Mesodermal cell (in vitro differentiated cells): ENCODE measurements around the gene TMEM63A.

Source experiments
- H3K27ac ChIP-seq: 2 replicates; pipeline ENCODE4 v1.7.0; 2013; ENCODE audit warnings: mild to moderate bottlenecking, low read depth, low read length, moderate library complexity; ENCODE audit not compliant: severe bottlenecking
- H3K36me3 ChIP-seq: 2 replicates; pipeline ENCODE4 v1.7.1; 2013; ENCODE audit warnings: mild to moderate bottlenecking, low read length, moderate library complexity; ENCODE audit not compliant: control insufficient read depth, insufficient read depth
- H3K4me1 ChIP-seq: one replicate; pipeline ENCODE4 v1.7.1; 2013; ENCODE audit warnings: mild to moderate bottlenecking, low read length; ENCODE audit not compliant: insufficient read depth, control insufficient read depth, poor library complexity, severe bottlenecking
- H3K4me3 ChIP-seq: 2 replicates; pipeline ENCODE4 v1.7.0; 2013; ENCODE audit warnings: low read length, control low read depth, mild to moderate bottlenecking; ENCODE audit not compliant: insufficient read depth, poor library complexity, severe bottlenecking; ENCODE audit errors: extremely low read depth
- H3K9me3 ChIP-seq: 2 replicates; pipeline ENCODE4 v1.7.1; 2013; ENCODE audit warnings: mild to moderate bottlenecking, low read length, moderate library complexity; ENCODE audit not compliant: control insufficient read depth
- WGBS, 2 experiments: methylation state at CpG; one replicate each; pipeline ENCODE4 v1.1.5; 2013; ENCODE audit warnings: missing lambda C conversion rate in 2 of 2; ENCODE audit not compliant: insufficient coverage in 2 of 2; 5-methylcytosine and 5-hydroxymethylcytosine counted together

TMEM63A gene

DNA sequence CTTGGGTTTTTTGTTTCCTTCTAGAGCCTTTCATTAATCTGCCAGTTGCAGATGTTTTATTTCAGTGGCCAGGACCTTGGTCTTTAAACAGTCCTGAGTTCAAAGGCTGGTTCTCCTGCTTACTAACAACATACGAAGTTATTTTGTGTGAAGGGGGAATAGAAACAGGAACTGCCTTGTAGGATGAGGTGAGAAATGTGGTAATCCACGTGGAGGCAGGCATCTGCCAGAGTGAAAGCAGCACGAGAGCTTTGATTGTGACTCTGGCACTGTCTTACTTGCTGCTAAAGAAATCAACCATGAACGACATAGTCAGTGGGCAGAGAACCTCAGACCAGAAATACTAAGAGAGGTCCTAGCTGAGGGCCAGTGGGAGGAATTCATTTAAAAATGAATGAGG, 30.4 kb downstream of the TMEM63A start:
- no peak overlapping the region for H3K4me3 ChIP-seq
- 85 to 98% methylated on average over 4 of the region's 4 CpGs for WGBS, 2 experiments
- H3K27ac ChIP-seq = no peak overlapping the region
- H3K4me1 ChIP-seq = no peaks in the 10 kb centered on the region
- H3K36me3 ChIP-seq = peaks cover 24% of the 10 kb centered on the region
- no peaks in the 10 kb centered on the region for H3K9me3 ChIP-seq

GRCh38 chr1:225850370-225850769, 31.8 kb downstream of the TMEM63A start:
- WGBS, 2 experiments = 92 to 100% methylated on average over 7 of the region's 7 CpGs
- Histone ChIP-seq H3K4me3 (no peak overlapping the region), H3K9me3 (no peaks in the 10 kb centered on the region), H3K27ac (no peak overlapping the region), H3K36me3 (peaks cover 20% of the 10 kb centered on the region), H3K4me1 (no peaks in the 10 kb centered on the region)

DNA sequence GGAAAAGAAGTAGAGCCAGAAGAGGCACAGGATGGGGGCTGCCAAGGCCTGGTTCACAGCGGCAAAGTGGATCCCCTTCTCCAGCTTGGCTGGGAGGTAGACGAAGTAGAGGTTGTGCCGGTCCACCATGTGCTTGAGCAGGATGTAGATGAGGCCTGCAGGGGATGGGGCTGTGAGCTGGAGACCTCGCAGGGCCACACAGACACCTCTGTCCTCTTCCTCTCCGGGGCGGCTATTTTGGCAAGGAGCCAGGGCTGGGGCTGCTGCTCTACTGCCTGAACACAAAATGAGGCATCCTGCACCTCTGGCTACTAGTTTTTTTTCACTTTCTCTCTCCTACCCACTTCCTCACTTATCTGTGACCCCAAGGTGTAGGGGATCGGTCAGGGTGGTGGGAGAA, 32.3 kb downstream of the TMEM63A start:
- H3K9me3 ChIP-seq = no peaks in the 10 kb centered on the region
- H3K4me1 ChIP-seq = no peaks in the 10 kb centered on the region
- H3K4me3 ChIP-seq = no peak overlapping the region
- H3K27ac ChIP-seq = no peak overlapping the region
- WGBS, 2 experiments = 97 to 100% methylated on average over 4 of the region's 7 CpGs
- H3K36me3 ChIP-seq = peaks cover 20% of the 10 kb centered on the region

DNA sequence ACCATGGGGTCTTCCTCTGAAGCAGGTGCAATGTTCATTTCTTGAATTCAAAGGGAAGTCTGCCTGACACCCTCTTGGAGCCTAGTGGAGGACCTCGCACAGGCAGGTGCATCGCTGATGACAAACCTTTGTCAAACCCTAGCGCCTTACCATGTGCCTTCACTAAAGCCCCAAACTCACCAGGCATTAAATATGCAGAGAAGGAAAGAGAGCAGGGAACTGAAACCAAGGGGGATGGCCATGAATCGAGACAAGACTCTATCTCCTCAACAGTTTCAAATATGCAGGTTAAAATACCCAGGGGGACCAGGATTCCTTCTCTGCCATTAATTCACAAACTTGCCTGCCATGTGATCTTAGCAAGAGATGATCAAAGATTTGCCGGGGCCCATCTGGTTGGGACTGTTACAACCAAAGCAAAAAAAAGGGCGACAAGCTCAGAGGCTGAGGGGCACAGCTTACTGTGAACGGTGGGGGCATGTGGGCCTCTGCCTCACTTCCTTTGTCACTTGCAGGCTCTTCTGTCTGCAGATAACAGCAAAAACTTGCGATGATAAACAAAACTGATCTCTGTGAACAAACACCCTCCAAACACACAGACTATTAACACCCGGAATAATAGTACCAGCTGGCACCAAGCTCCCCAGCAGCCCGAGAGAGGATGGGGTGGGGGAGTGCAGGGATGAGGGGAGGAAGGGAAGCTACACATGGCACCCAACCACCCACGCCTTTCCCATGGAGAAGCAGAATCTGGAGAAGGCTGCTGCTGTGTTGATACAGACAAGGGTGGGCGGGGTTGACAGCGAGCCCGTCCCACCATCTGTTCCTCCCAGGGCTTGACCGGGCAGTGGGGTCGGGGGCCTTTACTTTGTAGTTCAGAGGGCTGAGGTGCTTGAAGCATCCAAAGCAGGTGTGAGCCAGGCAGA, 33.9 kb downstream of the TMEM63A start:
- 79 to 85% methylated on average over 11 to 12 of the region's 16 CpGs for WGBS, 2 experiments
- no peaks in the 10 kb centered on the region for H3K4me1 ChIP-seq
- peaks cover 13% of the 10 kb centered on the region for H3K36me3 ChIP-seq
- H3K4me3 ChIP-seq = no peak overlapping the region
- H3K27ac ChIP-seq = no peak overlapping the region
- H3K9me3 ChIP-seq = no peaks in the 10 kb centered on the region

- WGBS, 2 experiments = 97 to 100% methylated on average over 4 of the region's 4 CpGs
- peaks cover 12% of the 10 kb centered on the region for H3K36me3 ChIP-seq
Measured at GRCh38 chr1:225847610-225848009, 34.6 kb downstream of the TMEM63A start.

DNA sequence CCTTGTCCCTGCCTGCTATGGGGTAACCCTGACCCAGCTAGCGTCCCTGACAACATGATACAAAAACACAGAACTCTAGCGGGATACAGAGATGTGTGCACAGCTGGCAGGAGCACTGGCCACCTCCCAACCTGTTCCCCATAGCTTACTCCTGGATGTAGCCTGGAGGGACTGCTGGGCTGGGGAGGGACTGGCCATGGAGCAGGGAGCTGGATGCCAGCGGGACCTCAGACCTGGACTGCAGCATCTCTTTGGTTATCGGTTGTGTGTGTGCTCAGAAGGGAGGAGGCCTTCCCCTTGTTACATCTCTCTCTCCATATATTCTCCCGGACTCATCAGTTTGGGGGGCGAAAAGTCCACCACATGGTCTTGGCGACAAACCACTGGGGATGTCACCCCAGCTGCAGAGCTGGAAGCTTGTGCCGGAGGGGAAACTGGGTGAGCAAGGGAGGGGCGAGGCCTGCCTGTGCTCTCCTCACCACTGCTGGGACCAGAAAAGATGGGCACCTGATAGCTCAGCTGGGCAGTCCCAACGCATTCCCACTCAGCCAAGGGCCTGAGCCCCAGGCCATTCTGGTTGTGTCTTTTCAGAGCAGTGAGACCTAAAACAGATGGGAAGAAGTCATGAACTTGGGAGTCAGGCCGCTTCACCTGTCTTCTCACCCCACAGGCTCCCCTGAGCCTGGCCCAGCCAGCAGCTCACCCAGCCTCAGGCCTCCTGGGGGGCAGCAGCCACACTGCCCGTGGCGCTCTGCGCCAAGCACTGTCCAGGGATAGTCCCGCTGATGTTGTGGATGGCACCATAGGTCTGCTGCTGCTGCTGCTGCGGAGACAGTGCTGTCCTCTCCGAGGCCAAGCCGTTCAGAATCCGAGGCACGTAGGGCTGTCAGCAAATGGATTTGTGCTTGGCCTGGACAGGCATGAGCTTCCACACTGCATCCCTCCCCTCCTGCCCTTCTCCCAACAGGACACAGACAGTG, 35.6 kb downstream of the TMEM63A start:
- Histone ChIP-seq H3K9me3 (no peaks in the 10 kb centered on the region), H3K27ac (no peak overlapping the region), H3K4me3 (no peak overlapping the region), H3K4me1 (no peaks in the 10 kb centered on the region), H3K36me3 (peaks cover 9% of the 10 kb centered on the region)
- WGBS, 2 experiments = 91 to 92% methylated on average over 13 to 15 of the region's 20 CpGs

More at GRCh38 chr1:225847610-225848009, 34.6 kb downstream of the TMEM63A start:
- H3K9me3 ChIP-seq = no peaks in the 10 kb centered on the region
- H3K4me1 ChIP-seq = no peaks in the 10 kb centered on the region
- no peak overlapping the region for H3K4me3 ChIP-seq
- no peak overlapping the region for H3K27ac ChIP-seq

DNA sequence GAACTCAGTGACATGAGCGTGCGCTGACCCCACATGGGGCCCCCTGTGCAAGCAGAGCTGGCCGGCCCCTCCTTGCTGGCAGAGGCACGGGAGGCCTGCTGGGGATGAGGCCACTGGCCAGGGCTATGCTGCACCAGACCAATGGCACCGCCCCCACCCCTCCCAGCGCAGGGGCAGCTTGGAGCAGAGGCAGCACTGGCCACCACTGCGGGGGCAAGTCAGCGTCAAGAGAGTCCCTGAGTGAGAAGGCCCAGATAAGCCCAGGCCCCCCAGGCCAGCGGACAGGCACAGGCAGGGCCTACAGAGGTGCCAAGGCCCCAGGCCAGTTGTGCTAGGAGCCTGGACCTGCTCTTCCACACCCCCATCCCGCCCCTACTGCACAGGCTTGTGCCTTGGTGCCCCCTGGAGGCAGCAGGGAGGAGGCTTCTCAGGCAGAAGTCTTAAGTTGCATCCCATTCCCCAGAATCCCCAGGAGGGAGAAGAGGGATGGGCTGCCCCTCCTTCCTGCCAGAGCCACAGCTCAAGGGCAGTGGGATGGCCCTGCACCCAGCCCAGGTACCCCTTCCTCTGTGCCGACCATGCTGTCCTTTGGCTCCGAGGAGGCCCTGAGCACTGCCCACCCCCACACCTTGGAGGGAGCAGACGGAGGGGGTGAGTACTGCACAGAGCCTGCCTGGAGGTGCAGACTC, 36.5 kb downstream of the TMEM63A start:
- H3K36me3 ChIP-seq = peaks cover 12% of the 10 kb centered on the region
- 56 to 57% methylated on average over 7 to 10 of the region's 13 CpGs for WGBS, 2 experiments
- no peak overlapping the region for H3K4me3 ChIP-seq
- H3K9me3 ChIP-seq = no peaks in the 10 kb centered on the region
- no peak overlapping the region for H3K27ac ChIP-seq
- no peaks in the 10 kb centered on the region for H3K4me1 ChIP-seq

DNA sequence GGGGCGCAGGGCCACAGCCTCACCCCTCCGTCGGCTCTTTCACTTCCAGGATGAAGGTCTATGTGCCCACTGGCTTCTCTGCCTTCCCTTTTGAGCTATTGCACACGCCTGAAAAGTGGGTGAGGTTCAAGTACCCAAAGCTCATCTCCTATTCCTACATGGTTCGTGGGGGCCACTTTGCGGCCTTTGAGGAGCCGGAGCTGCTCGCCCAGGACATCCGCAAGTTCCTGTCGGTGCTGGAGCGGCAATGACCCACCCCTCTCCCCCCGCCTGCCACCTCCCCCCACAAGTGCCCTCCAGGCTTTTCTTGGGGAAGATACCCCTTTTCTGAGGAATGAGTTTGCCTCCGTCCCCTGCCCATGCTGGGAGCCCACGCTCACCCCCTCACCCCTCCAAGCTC, 37.1 kb downstream of the TMEM63A start:
- Histone ChIP-seq H3K27ac (no peak overlapping the region), H3K36me3 (peaks cover 14% of the 10 kb centered on the region)
- 92 to 95% methylated on average over 5 to 11 of the region's 14 CpGs for WGBS, 2 experiments

DNA sequence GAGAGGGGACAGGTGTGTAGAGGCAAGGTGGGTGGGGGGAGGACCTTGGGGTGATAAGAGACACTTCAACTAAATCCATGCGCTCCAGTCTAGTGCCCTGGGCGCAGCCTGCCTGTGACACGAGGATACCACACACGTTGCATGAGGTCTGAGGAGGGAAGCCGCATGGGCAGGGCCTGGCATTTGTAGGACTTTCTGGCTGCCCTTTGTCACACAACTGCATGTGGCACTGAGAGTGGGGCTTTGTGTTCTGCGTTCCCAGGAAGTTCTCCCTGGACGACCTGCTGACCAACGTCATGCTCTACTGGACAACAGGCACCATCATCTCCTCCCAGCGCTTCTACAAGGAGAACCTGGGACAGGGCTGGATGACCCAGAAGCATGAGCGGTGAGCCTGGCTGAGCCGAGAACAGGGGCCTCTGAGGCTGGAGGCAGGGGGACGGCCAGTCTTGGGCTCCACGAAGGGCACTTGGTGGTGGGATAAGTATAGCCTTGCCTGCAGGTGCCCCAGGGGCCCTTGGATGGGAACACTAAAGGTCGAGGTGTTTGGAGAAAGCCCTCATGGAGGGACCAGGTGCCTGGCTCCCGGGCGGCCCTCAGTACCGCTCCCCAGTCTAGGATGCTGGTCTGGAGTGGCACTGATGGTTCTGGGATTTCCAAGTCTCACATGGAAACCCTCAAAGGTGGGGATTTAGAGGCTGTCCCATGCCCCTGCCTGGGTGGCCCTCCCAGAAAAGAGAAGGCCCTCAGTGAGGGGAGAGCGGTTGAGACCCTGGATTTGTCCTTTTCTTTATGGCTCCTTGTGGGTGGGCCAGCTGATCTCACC, 37.7 kb downstream of the TMEM63A start:
- no peaks in the 10 kb centered on the region for H3K9me3 ChIP-seq
- no peak overlapping the region for H3K27ac ChIP-seq
- H3K36me3 ChIP-seq = peaks cover 9% of the 10 kb centered on the region

More for the DNA sequence above, 37.1 kb downstream of the TMEM63A start:
- Histone ChIP-seq H3K4me1 (no peaks in the 10 kb centered on the region), H3K4me3 (no peak overlapping the region), H3K9me3 (no peaks in the 10 kb centered on the region)

More for the DNA sequence above, 37.7 kb downstream of the TMEM63A start:
- WGBS, 2 experiments = 92 to 94% methylated on average over 14 to 16 of the region's 18 CpGs
- no peaks in the 10 kb centered on the region for H3K4me1 ChIP-seq
- H3K4me3 ChIP-seq = no peak overlapping the region
